ENCODE measurements around the gene GIN1.
A peak's percentile ranks its signal among the peaks of the same experiment; 100 is the strongest.
"Not testable (repeated sequence)": the region's sequence is repeated elsewhere in the genome, so short reads cannot be mapped to it uniquely, and the experiment has no call there.

Gene GIN1

GRCh38 chr5:103119765-103120606 lies at the start of gene GIN1, which contains the start of gene PPIP5K2:
GIN1 (minus strand) TSS chr5:103120138; CDS start chr5:103108707, 11,431 bp downstream.
PPIP5K2 (plus strand) TSS chr5:103120301; CDS start chr5:103129590, 9,289 bp downstream.
- peak; percentile 97 for DNase-seq

- DNase-seq: no peak
Measured at GRCh38 chr5:103166706-103167105, 46.8 kb upstream of the GIN1 start.

GRCh38 chr5:103151156-103151555 lies 31.2 kb upstream of the GIN1 start:
- no peak for DNase-seq

GRCh38 chr5:103148213-103148612 lies 28.3 kb upstream of the GIN1 start:
- DNase-seq: no peak

GRCh38 chr5:103145196-103145595 lies 25.3 kb upstream of the GIN1 start:
- no peak for DNase-seq

GRCh38 chr5:103142132-103142531 lies 22.2 kb upstream of the GIN1 start:
- not testable (repeated sequence) for DNase-seq

- peak; percentile 56 for DNase-seq
Measured at GRCh38 chr5:103139264-103139865, 19.4 kb upstream of the GIN1 start.

- no peak for DNase-seq
Measured at GRCh38 chr5:103138202-103138690, 18.3 kb upstream of the GIN1 start.

GRCh38 chr5:103135461-103135860 lies 15.5 kb upstream of the GIN1 start:
- DNase-seq: no peak

GRCh38 chr5:103133231-103133630 lies 13.3 kb upstream of the GIN1 start:
- DNase-seq: no peak

- no peak for DNase-seq
Measured at GRCh38 chr5:103132684-103133083, 12.7 kb upstream of the GIN1 start.

GRCh38 chr5:103128202-103128601 lies 8.3 kb upstream of the GIN1 start:
- DNase-seq: no peak

GRCh38 chr5:103127292-103127817 lies 7.4 kb upstream of the GIN1 start:
- no peak for DNase-seq

GRCh38 chr5:103126557-103126956 lies 6.6 kb upstream of the GIN1 start:
- no peak for DNase-seq

GRCh38 chr5:103122242-103122641 lies 2.3 kb upstream of the GIN1 start:
- no peak for DNase-seq

GRCh38 chr5:103120607-103121200 lies 766 bp upstream of the GIN1 start:
- DNase-seq: no peak

- DNase-seq: no peak
Measured at GRCh38 chr5:103119070-103119764, 721 bp downstream of the GIN1 start.

- DNase-seq: no peak
Measured at GRCh38 chr5:103117471-103117991, 2.4 kb downstream of the GIN1 start.

- no peak for DNase-seq
Measured at GRCh38 chr5:103114440-103114839, 5.5 kb downstream of the GIN1 start.

GRCh38 chr5:103112910-103113309 lies 7.0 kb downstream of the GIN1 start:
- DNase-seq: no peak

GRCh38 chr5:103111468-103111867 lies 8.5 kb downstream of the GIN1 start:
- DNase-seq: no peak

GRCh38 chr5:103110403-103110802 lies 9.5 kb downstream of the GIN1 start:
- no peak for DNase-seq

- DNase-seq: no peak
Measured at GRCh38 chr5:103109277-103109676, 10.7 kb downstream of the GIN1 start.

Measured in DMS 273 treated with DMSO at 0.1 percent for 48 hours (cell line).